ENCODE data around the gene GIMAP2. TPM values are rescaled to one million over a fixed set of nuclear protein-coding genes. Genes with fewer than 3 reads are reported as not detected.

GIMAP2 gene
- polyA plus RNA-seq, 1 donor (not counting 4 experiments of a cell fraction or from before 2014, with no cell fraction given), result 3.2 TPM

- no peaks in the 10 kb centered on the region for H3K79me2 ChIP-seq (ENCODE audit: control insufficient read depth, insufficient read depth, low read length)
- dilution Hi-C loops (cut with MboI; ENCODE audit: extremely low pct_ligation_motif_present, low sequenced_read_pairs), result no loop called here
- FAIRE-seq (no peak), DNase-seq (ENCODE audit: low read depth, low spot score) (no peak)
- no peak overlapping the region for H2AFZ ChIP-seq (ENCODE audit: control insufficient read depth, low read length)
- peaks cover 3% of the 10 kb centered on the region for H3K4me1 ChIP-seq (ENCODE audit: control insufficient read depth, extremely low read depth, insufficient read depth, low read length)
- no peak overlapping the region for H3K9ac ChIP-seq (ENCODE audit: control insufficient read depth, extremely low read depth, insufficient read depth, low read length)
- H3K9me3 ChIP-seq (ENCODE audit: control insufficient read depth, low read depth, low read length), result no peaks in the 10 kb centered on the region
- no peaks in the 10 kb centered on the region for H3K27me3 ChIP-seq (ENCODE audit: control insufficient read depth, extremely low read depth, insufficient read depth, low read length)
- no peaks in the 10 kb centered on the region for H3K36me3 ChIP-seq (ENCODE audit: control insufficient read depth in 2 of 2, extremely low read depth in 1 of 2, insufficient read depth in 2 of 2, low read length in 2 of 2)
- H3K9me1 ChIP-seq (ENCODE audit: control insufficient read depth, extremely low read depth, insufficient read depth, low read length), result no peaks in the 10 kb centered on the region
- H3K4me2 ChIP-seq (ENCODE audit: control insufficient read depth, extremely low read depth, insufficient read depth, low read depth, low read length), result no peak overlapping the region
- no peaks in the 10 kb centered on the region for H4K20me1 ChIP-seq (ENCODE audit: control insufficient read depth, extremely low read depth, insufficient read depth, low read length)
- no peak for TF ChIP-seq CTCF (optimal IDR thresholded peaks at IDR 0.05 in 1 of 3, IDR thresholded peaks at IDR 0.05 in 1 of 3, conservative IDR thresholded peaks at IDR 0.05 in 1 of 3; ENCODE audit: extremely low read depth in 1 of 3, insufficient read depth in 2 of 3, low read length in 3 of 3)
- no peak for TF ChIP-seq EZH2 (IDR thresholded peaks at IDR 0.05; ENCODE audit: low read length)
- no peak overlapping the region for H3K4me3 ChIP-seq (ENCODE audit: control insufficient read depth in 2 of 3, extremely low read depth in 1 of 3, insufficient read depth in 2 of 3, low read depth in 1 of 3, low read length in 3 of 3)
- H3K27ac ChIP-seq (ENCODE audit: control insufficient read depth, insufficient read depth, low read length), result no peak overlapping the region
Measured at GRCh38 chr7:150736864-150737263, 51.4 kb downstream of the GIMAP2 start.

DNA sequence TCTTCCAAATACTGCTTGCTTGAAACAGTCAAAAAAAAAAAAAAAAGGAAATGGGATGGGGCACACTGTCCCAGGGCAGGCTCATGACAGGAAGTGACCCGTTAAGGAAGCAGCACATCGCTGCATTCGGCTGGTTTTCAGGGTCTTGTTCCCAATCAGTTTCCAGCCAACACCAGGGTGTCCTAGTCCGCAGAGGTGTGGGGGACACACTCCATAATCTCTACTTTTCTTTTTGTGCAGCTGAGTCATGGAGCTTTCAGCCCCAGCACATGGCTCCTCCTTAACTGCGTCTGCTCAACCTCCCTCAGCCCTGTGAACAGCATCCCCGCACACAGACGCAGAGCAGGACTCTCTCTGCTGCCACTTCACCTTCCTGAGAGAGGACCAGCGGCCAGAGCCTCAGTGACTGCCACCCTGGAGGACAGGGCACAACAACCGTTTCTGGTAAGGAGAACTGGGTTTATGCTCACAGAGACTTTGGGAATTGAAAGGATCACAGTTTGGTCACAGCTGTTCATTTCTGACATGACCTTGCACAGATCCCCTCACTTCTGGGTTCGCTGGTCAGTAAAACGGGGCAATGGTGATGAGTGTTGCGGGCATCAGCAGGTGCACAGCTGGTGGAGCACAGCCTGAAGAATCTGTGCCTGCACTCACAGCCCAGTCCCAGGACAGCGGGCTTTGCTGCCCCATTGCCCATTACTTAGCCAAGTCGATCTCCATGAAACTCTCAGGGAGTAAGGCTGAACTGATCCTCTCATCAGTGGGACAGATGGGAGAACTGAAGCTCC is 52.0 kb downstream of the GIMAP2 start, which contains the start of gene GIMAP5:
Gene GIMAP5, plus strand, starts transcription at position 154 of the 791 bp plus-strand sequence. CDS start 3,467 bp downstream, outside the sequence.
- Histone ChIP-seq H3K36me3 (ENCODE audit: control insufficient read depth in 2 of 2, extremely low read depth in 1 of 2, insufficient read depth in 2 of 2, low read length in 2 of 2) (no peaks in the 10 kb centered on the region), H3K4me2 (ENCODE audit: control insufficient read depth, extremely low read depth, insufficient read depth, low read depth, low read length) (no peak within 1 kb of the TSS), H3K79me2 (ENCODE audit: control insufficient read depth, insufficient read depth, low read length) (no peaks in the 10 kb centered on the region), H3K27me3 (ENCODE audit: control insufficient read depth, extremely low read depth, insufficient read depth, low read length) (no peaks in the 10 kb centered on the region), H3K9me3 (ENCODE audit: control insufficient read depth, low read depth, low read length) (no peaks in the 10 kb centered on the region), H4K20me1 (ENCODE audit: control insufficient read depth, extremely low read depth, insufficient read depth, low read length) (no peaks in the 10 kb centered on the region), H2AFZ (ENCODE audit: control insufficient read depth, low read length) (no peak within 1 kb of the TSS), H3K9ac (ENCODE audit: control insufficient read depth, extremely low read depth, insufficient read depth, low read length) (no peak within 1 kb of the TSS), H3K4me3 (ENCODE audit: control insufficient read depth in 2 of 3, extremely low read depth in 1 of 3, insufficient read depth in 2 of 3, low read depth in 1 of 3, low read length in 3 of 3) (no peak within 1 kb of the TSS), H3K4me1 (ENCODE audit: control insufficient read depth, extremely low read depth, insufficient read depth, low read length) (peaks cover 3% of the 10 kb centered on the region), H3K27ac (ENCODE audit: control insufficient read depth, insufficient read depth, low read length) (no peak within 1 kb of the TSS), H3K9me1 (ENCODE audit: control insufficient read depth, extremely low read depth, insufficient read depth, low read length) (no peaks in the 10 kb centered on the region)
- TF ChIP-seq CTCF (optimal IDR thresholded peaks at IDR 0.05 in 1 of 3, IDR thresholded peaks at IDR 0.05 in 1 of 3, conservative IDR thresholded peaks at IDR 0.05 in 1 of 3; ENCODE audit: extremely low read depth in 1 of 3, insufficient read depth in 2 of 3, low read length in 3 of 3) (no peak), EZH2 (IDR thresholded peaks at IDR 0.05; ENCODE audit: low read length) (no peak)
- FAIRE-seq (no peak), DNase-seq (ENCODE audit: low read depth, low spot score) (no peak)
- dilution Hi-C loops (cut with MboI; ENCODE audit: extremely low pct_ligation_motif_present, low sequenced_read_pairs), result no loop called here

Data from keratinocyte (primary cell).